WTC11 (cell line): ENCODE results near the gene POU5F1. TPM values are rescaled to one million over a fixed set of nuclear protein-coding genes. Genes with fewer than 3 reads are reported as not detected.
"Not testable (repeated sequence)": the region's sequence is repeated elsewhere in the genome, so short reads cannot be mapped to it uniquely, and the experiment has no call there.

Experiments
- ATAC-seq: fragments of 200-7000 bp; cut with Tn5 transposase; 2 replicates; pipeline ENCODE4 v1.10.0; 2021; ENCODE audit warnings: mild to moderate bottlenecking, moderate library complexity
- Bru-seq: library from RNA; stranded (reverse); fragments of 400-500 nt; gene quantifications from one replicate; lab custom pipeline; 2021; lab: Mats Ljungman, UMichigan
- CTCF ChIA-PET: fragments of 300-600 bp; sonication (Branson Sonifier 250); formaldehyde crosslinking; loops from one replicate; lab custom pipeline; 2021; ENCODE audit warnings: antibody characterized with exemption; lab: Charles Lee
- POLR2A ChIA-PET: fragments of 350-600 bp; sonication (Branson Sonifier 250); formaldehyde crosslinking; loops from one replicate; lab custom pipeline; 2021; ENCODE audit warnings: antibody characterized with exemption; lab: Charles Lee
- DNase-seq: peaks from one replicate; pipeline ENCODE4 v3.0.0; 2021; ENCODE audit warnings: low spot score
- H3K27ac Mint-ChIP-seq: 2 replicates; pipeline ENCODE4 v1.8.0; 2021; ENCODE audit warnings: mixed read lengths
- H3K27me3 Mint-ChIP-seq: 2 replicates; pipeline ENCODE4 v1.8.0; 2021; ENCODE audit warnings: low read depth, mild to moderate bottlenecking, moderate library complexity, mixed read lengths
- H3K36me3 Mint-ChIP-seq: 2 replicates; pipeline ENCODE4 v1.8.0; 2021; ENCODE audit warnings: mixed read lengths
- H3K4me1 Mint-ChIP-seq: 2 replicates; pipeline ENCODE4 v1.8.0; 2022; ENCODE audit warnings: mixed read lengths
- H3K4me3 Mint-ChIP-seq: 2 replicates; pipeline ENCODE4 v1.8.0; 2021; ENCODE audit warnings: mild to moderate bottlenecking, moderate library complexity, mixed read lengths
- H3K9me3 Mint-ChIP-seq: 2 replicates; pipeline ENCODE4 v1.8.0; 2021; ENCODE audit warnings: mixed read lengths
- CBFB ChIP-seq: sonication (generic); formaldehyde crosslinking; IDR thresholded peaks from 2 replicates; pipeline ENCODE4 v1.8.1; 2022; ENCODE audit warnings: mild to moderate bottlenecking, low read depth, missing genetic modification reagents
- CDX4 ChIP-seq: fragments of 250-450 bp; sonication (Bioruptor Pico); IDR thresholded peaks from 2 replicates; pipeline ENCODE4 v1.9.0; 2021; ENCODE audit warnings: moderate library complexity, mild to moderate bottlenecking, inconsistent platforms, borderline replicate concordance
- E2F1 ChIP-seq: sonication (generic); formaldehyde crosslinking; IDR thresholded peaks from 2 replicates; pipeline ENCODE4 v1.8.0; 2022; ENCODE audit warnings: mild to moderate bottlenecking, missing genetic modification reagents
- E2F5 ChIP-seq: sonication (generic); formaldehyde crosslinking; IDR thresholded peaks from 2 replicates; pipeline ENCODE4 v1.8.1; 2022; ENCODE audit warnings: mild to moderate bottlenecking, moderate library complexity, missing genetic modification reagents
- ETV6 ChIP-seq: sonication (generic); formaldehyde crosslinking; IDR thresholded peaks from 2 replicates; pipeline ENCODE4 v1.8.1; 2022; ENCODE audit warnings: mild to moderate bottlenecking, missing genetic modification reagents
- IRF2 ChIP-seq: sonication (generic); formaldehyde crosslinking; IDR thresholded peaks from 2 replicates; pipeline ENCODE4 v1.8.0; 2022; ENCODE audit warnings: low read depth, missing genetic modification reagents, borderline replicate concordance
- NFYB ChIP-seq: sonication (generic); formaldehyde crosslinking; conservative IDR thresholded peaks from 2 replicates; pipeline ENCODE4 v1.8.0; 2022; ENCODE audit warnings: low read depth, missing genetic modification reagents
- NR2C2 ChIP-seq: sonication (generic); formaldehyde crosslinking; IDR thresholded peaks from 2 replicates; pipeline ENCODE4 v1.8.0; 2022; ENCODE audit warnings: mild to moderate bottlenecking, missing genetic modification reagents
- NR3C1 ChIP-seq: sonication (generic); formaldehyde crosslinking; conservative IDR thresholded peaks from 2 replicates; pipeline ENCODE4 v1.8.1; 2023; ENCODE audit warnings: low read depth, mild to moderate bottlenecking, missing genetic modification reagents
- OVOL2 ChIP-seq: fragments of 250-450 bp; sonication (Bioruptor Pico); IDR thresholded peaks from 2 replicates; pipeline ENCODE4 v1.9.0; 2021; ENCODE audit warnings: mild to moderate bottlenecking, borderline replicate concordance
- PRDM15 ChIP-seq: sonication (generic); formaldehyde crosslinking; IDR thresholded peaks from 2 replicates; pipeline ENCODE4 v1.8.0; 2022; ENCODE audit warnings: missing genetic modification reagents
- RELA ChIP-seq: sonication (generic); formaldehyde crosslinking; IDR thresholded peaks from 2 replicates; pipeline ENCODE4 v1.8.1; 2022; ENCODE audit warnings: missing genetic modification reagents, mild to moderate bottlenecking, borderline replicate concordance
- SP1 ChIP-seq: sonication (generic); formaldehyde crosslinking; conservative IDR thresholded peaks from 2 replicates; pipeline ENCODE4 v1.8.1; 2022; ENCODE audit warnings: missing genetic modification reagents
- STAT6 ChIP-seq: sonication (generic); formaldehyde crosslinking; conservative IDR thresholded peaks from 2 replicates; pipeline ENCODE4 v1.8.1; 2023; ENCODE audit warnings: mild to moderate bottlenecking, low read depth, missing genetic modification reagents, moderate library complexity
- TEAD1 ChIP-seq: sonication (generic); formaldehyde crosslinking; IDR thresholded peaks from 2 replicates; pipeline ENCODE4 v1.8.0; 2022; ENCODE audit warnings: mild to moderate bottlenecking, missing genetic modification reagents
- ZNF317 ChIP-seq: sonication (generic); formaldehyde crosslinking; IDR thresholded peaks from 2 replicates; pipeline ENCODE4 v1.8.1; 2023; ENCODE audit warnings: low read depth, mild to moderate bottlenecking, moderate library complexity, missing genetic modification reagents, borderline replicate concordance
- long read RNA-seq, 3 experiments: library from RNA in 1 of 3; library from capped mRNA in 1 of 3; library from polyadenylated mRNA in 1 of 3; unstranded in 2 of 3; stranded (forward) in 1 of 3; transcript quantifications; one replicate each; pipeline ENCODE4 v2.0.0, GENCODE V29; 2021
- total RNA-seq: library from RNA; stranded (reverse); gene quantifications from 3 replicates; pipeline ENCODE4 v1.2.3, GENCODE V29; 2021

POU5F1 gene
- total RNA-seq (2,735 to 3,160 TPM (median 3,135 TPM) in 3 replicates), Bru-seq, nascent RNA (percentile 98 among the genes with signal in this experiment)
- long read RNA-seq, experiment 1, transcript POU5F1-201 (5 exons, 1,420 nt): major isoform, 1,648 of 1,841 reads
- long read RNA-seq, experiment 1, transcript POU5F1-206 (3 exons, 2,276 nt): minor isoform, 31 of 1,841 reads
- long read RNA-seq, experiment 1, transcript POU5F1-204 (4 exons, 1,723 nt): minor isoform, 25 of 1,841 reads
- long read RNA-seq, experiment 1, partial matches to known transcripts: 24 of 1,841 reads
- long read RNA-seq, experiment 1, other reads (novel, unspliced or antisense): 112 of 1,841 reads
- long read RNA-seq, experiment 2, transcript POU5F1-204 (4 exons, 1,723 nt): minor isoform, 49 of 3,920 reads
- long read RNA-seq, experiment 2, transcript POU5F1-201 (5 exons, 1,420 nt): minor isoform, 8 of 3,920 reads
- long read RNA-seq, experiment 2, transcript POU5F1-206 (3 exons, 2,276 nt): major isoform, 78 of 3,920 reads
- long read RNA-seq, experiment 2, partial matches to known transcripts: 3,270 of 3,920 reads
- long read RNA-seq, experiment 2, other reads (novel, unspliced or antisense): 515 of 3,920 reads
- long read RNA-seq, experiment 3, transcript POU5F1-201 (5 exons, 1,420 nt): major isoform, 6,024 of 6,330 reads
- long read RNA-seq, experiment 3, partial matches to known transcripts: 8 of 6,330 reads
- long read RNA-seq, experiment 3, other reads (novel, unspliced or antisense): 293 of 6,330 reads

- ChIA-PET POLR2A (interaction anchor here (1.3 to 2.9 kb wide), 2 partner anchors 11 to 12 kb away, joined by 8 to 44 read pairs; partner anchors contain the start of gene TCF19), CTCF (interaction anchor here (1.8 to 4.8 kb wide), 4 partner anchors 9 to 83 kb away, joined by 7 to 60 read pairs (median 14); no protein-coding TSS in a partner anchor)
- peaks cover 67% of the 10 kb centered on the region for H3K4me1 Mint-ChIP-seq
- no peak for TF ChIP-seq PRDM15 (CRISPR knock-in tag)
- peak; percentile 58 for TF ChIP-seq ETV6 (CRISPR knock-in tag)
- no peak for TF ChIP-seq NR2C2 (CRISPR knock-in tag)
- TF ChIP-seq RELA (CRISPR knock-in tag): no peak
- no peak for TF ChIP-seq CBFB
- no peak for TF ChIP-seq NR3C1 (CRISPR knock-in tag)
- no peak for TF ChIP-seq STAT6 (CRISPR knock-in tag)
- TF ChIP-seq TEAD1 (CRISPR knock-in tag): no peak
- peak; percentile 66; the same call in 1 of the 2 replicates for TF ChIP-seq SP1 (CRISPR knock-in tag)
- no peak for TF ChIP-seq E2F5 (CRISPR knock-in tag)
- no peak for TF ChIP-seq NFYB (CRISPR knock-in tag)
- no peak for TF ChIP-seq E2F1
- no peak for TF ChIP-seq OVOL2 (CRISPR knock-in tag)
- ATAC-seq: peak; percentile 11
- peaks cover 42% of the 10 kb centered on the region for H3K36me3 Mint-ChIP-seq
- no peaks in the 10 kb centered on the region for H3K27me3 Mint-ChIP-seq
- peak within 1 kb of the TSS; percentile 100 for H3K27ac Mint-ChIP-seq
- peak; percentile 78 for DNase-seq
- no peaks in the 10 kb centered on the region for H3K9me3 Mint-ChIP-seq
- peak within 1 kb of the TSS; percentile 97 for H3K4me3 Mint-ChIP-seq
Observed at GRCh38 chr6:31170600-31170881, at the start of gene POU5F1. Gene POU5F1, minus strand, starts transcription at chr6:31170682. Its CDS starts 62 bp downstream, at chr6:31170620.

GRCh38 chr6:31216208-31216898 lies 45.9 kb upstream of the POU5F1 start:
- Mint-ChIP-seq H3K9me3 (peaks cover 25% of the 10 kb centered on the region), H3K27me3 (no peaks in the 10 kb centered on the region; the same call in 1 of the 2 replicates), H3K27ac (no peak overlapping the region)
- ChIA-PET CTCF (no interaction called here), POLR2A (no interaction called here)
- no peak for ATAC-seq
- no peak for TF ChIP-seq IRF2 (CRISPR knock-in tag)
- TF ChIP-seq ZNF317 (CRISPR knock-in tag): no peak
- TF ChIP-seq CDX4 (CRISPR knock-in tag): no peak
- TF ChIP-seq, all 79 proteins: peak for 0
- Mint-ChIP-seq H3K36me3 (peaks cover 11% of the 10 kb centered on the region), H3K4me3 (no peak overlapping the region), H3K4me1 (peaks cover 10% of the 10 kb centered on the region)
- no peak for DNase-seq

GRCh38 chr6:31215216-31215615 lies 44.7 kb upstream of the POU5F1 start:
- POLR2A ChIA-PET, CTCF ChIA-PET, H3K4me3 Mint-ChIP-seq, DNase-seq, H3K27ac Mint-ChIP-seq, ATAC-seq, H3K27me3 Mint-ChIP-seq: not testable (repeated sequence)
- Mint-ChIP-seq H3K4me1 (peaks cover 21% of the 10 kb centered on the region), H3K9me3 (peaks cover 25% of the 10 kb centered on the region), H3K36me3 (peaks cover 11% of the 10 kb centered on the region)
